ENCODE results near the gene ABHD12. TPM values are rescaled to one million over a fixed set of nuclear protein-coding genes. Genes with fewer than 3 reads are reported as not detected.
A peak's percentile ranks its signal among the peaks of the same experiment; 100 is the strongest.

Gene ABHD12
- total and polyA plus RNA-seq, 2 donors (not counting 3 experiments of a cell fraction or from before 2014, with no cell fraction given): 19.2 to 36.0 TPM

DNA sequence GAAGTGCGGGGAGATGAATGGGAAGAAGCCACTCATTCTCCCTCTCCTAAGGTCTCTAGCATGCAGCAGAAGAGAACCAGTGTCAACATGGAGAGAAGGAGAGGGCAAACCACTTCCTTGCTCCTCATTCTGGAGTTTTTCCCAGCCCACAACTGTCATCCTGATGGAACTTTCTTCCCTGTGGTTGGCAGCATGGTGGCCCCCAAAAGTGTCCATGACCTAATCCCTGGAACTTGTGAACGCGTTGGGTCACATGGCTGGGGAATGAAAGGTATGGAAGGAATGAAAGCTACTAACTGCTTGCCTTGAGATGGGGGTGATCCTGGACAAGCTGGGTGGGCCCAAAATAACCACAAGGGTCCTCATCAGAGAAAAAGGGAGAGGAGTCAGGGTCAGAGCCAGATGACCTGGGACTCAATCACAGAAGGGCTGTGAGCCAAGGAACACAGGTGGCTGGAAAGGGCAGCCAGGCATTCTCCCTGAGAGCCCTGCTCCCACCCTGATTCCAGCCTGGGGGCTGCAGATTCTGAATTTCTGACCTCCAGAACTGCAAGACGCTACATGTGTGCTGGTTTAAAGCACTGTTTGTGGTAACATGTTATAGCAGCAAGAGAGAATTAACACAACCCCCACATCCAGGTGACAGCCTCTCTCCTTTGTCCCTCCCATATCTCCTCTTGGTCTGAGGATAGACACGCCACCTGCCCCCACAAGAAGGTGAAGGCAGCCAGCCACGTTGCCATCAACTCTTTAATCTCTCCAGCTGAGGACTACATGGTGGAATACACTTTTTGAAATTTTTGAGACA lies 79.5 kb downstream of the ABHD12 start:
- ChIA-PET CTCF (interaction anchor here (0.6 to 2.1 kb wide), 4 partner anchors 15 to 261 kb away, joined by 4 to 31 read pairs (median 5); partner anchors contain the start of gene GINS1), POLR2A (no interaction called here)

More for the DNA sequence above, 79.5 kb downstream of the ABHD12 start:
- Histone ChIP-seq H2AFZ (ENCODE audit: low read depth, low read length) (no peak overlapping the region), H3K36me3 (ENCODE audit: control insufficient read depth in 2 of 2, extremely low read depth in 1 of 2, insufficient read depth in 2 of 2, low read length in 2 of 2) (no peaks in the 10 kb centered on the region), H3K9ac (replicated peaks; ENCODE audit: extremely low read depth, insufficient read depth, low read length) (no peak overlapping the region), H3K4me1 (ENCODE audit: control insufficient read depth, extremely low read depth, insufficient read depth, low read length) (peaks cover 16% of the 10 kb centered on the region), H3K27me3 (ENCODE audit: control insufficient read depth in 2 of 2, insufficient read depth in 2 of 2, low read length in 2 of 2) (no peaks in the 10 kb centered on the region), H3K4me3 (replicated peaks in 1 of 3; ENCODE audit: insufficient read depth in 1 of 3, low read depth in 1 of 3, low read length in 3 of 3) (no peak overlapping the region), H4K20me1 (replicated peaks; ENCODE audit: control insufficient read depth, extremely low read depth, insufficient read depth, low read length) (no peaks in the 10 kb centered on the region), H3K9me1 (replicated peaks; ENCODE audit: control insufficient read depth, extremely low read depth, insufficient read depth, low read length) (no peaks in the 10 kb centered on the region), H3K27ac (ENCODE audit: insufficient read depth, low read depth, low read length) (peak overlapping the region; percentile 3), H3K4me2 (ENCODE audit: insufficient read depth, low read length) (no peak overlapping the region), H3K79me2 (ENCODE audit: control insufficient read depth, insufficient read depth, low read length) (no peaks in the 10 kb centered on the region), H3K9me3 (replicated peaks; ENCODE audit: control insufficient read depth, insufficient read depth, low read length) (no peaks in the 10 kb centered on the region)
- dilution Hi-C loops (cut with MboI; ENCODE audit: extremely low pct_ligation_motif_present, low sequenced_read_pairs) (no loop called here), intact Hi-C loops (cut with micrococcal nuclease) (loop anchor here (1.0 to 2.0 kb wide), 2 partner anchors 80 to 88 kb away; partner anchors contain the start of gene ABHD12)
- FAIRE-seq: no peak
- no peak for TF ChIP-seq GATA2 (IDR thresholded peaks at IDR 0.05; ENCODE audit: insufficient read depth, insufficient read length, low read depth, low read length)
- TF ChIP-seq EZH2 (IDR thresholded peaks at IDR 0.05; ENCODE audit: borderline replicate concordance, low read depth, low read length, severe bottlenecking): no peak
- TF ChIP-seq, protein P1, sequence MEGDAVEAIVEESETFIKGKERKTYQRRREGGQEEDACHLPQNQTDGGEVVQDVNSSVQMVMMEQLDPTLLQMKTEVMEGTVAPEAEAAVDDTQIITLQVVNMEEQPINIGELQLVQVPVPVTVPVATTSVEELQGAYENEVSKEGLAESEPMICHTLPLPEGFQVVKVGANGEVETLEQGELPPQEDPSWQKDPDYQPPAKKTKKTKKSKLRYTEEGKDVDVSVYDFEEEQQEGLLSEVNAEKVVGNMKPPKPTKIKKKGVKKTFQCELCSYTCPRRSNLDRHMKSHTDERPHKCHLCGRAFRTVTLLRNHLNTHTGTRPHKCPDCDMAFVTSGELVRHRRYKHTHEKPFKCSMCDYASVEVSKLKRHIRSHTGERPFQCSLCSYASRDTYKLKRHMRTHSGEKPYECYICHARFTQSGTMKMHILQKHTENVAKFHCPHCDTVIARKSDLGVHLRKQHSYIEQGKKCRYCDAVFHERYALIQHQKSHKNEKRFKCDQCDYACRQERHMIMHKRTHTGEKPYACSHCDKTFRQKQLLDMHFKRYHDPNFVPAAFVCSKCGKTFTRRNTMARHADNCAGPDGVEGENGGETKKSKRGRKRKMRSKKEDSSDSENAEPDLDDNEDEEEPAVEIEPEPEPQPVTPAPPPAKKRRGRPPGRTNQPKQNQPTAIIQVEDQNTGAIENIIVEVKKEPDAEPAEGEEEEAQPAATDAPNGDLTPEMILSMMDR (IDR thresholded peaks at IDR 0.05; ENCODE audit: extremely low read depth in 1 of 2, insufficient read depth in 1 of 2, low read depth in 1 of 2, low read length in 2 of 2): no peak
- no peak for TF ChIP-seq MAX (IDR thresholded peaks at IDR 0.05; ENCODE audit: insufficient read depth, insufficient read length)
- BruUV-seq (replicated peaks): no TSS peak
- DNase-seq (ENCODE audit: low read depth, low spot score): no peak
